HepG2 (cell line): ENCODE results near the gene MEGF6. TPM values are rescaled to one million over a fixed set of nuclear protein-coding genes. Genes with fewer than 3 reads are reported as not detected.

Experiments
- DNMT1 ChIP-seq: sonication (generic); formaldehyde crosslinking; IDR thresholded peaks from 2 replicates; pipeline ENCODE4 v1.5.1; 2020; ENCODE audit warnings: mild to moderate bottlenecking, missing genetic modification reagents
- EP300 ChIP-seq, 3 experiments: sonication (generic) in 1 of 3; formaldehyde crosslinking in 1 of 3; IDR thresholded peaks; 2 replicates each; pipeline versions ENCODE4 v1.5.1 to v1.6.1; 2011 to 2020; ENCODE audit warnings: low read depth in 2 of 3, low read length in 2 of 3, borderline replicate concordance in 1 of 3, improper control_type of control experiment in 1 of 3, mild to moderate bottlenecking in 1 of 3, missing genetic modification reagents in 1 of 3, moderate library complexity in 1 of 3
- SIN3A ChIP-seq: IDR thresholded peaks from 2 replicates; pipeline ENCODE4 v1.6.1; 2011; ENCODE audit warnings: low read depth, mild to moderate bottlenecking, control low read depth, low read length, borderline replicate concordance
- SMAD3 ChIP-seq: sonication (generic); formaldehyde crosslinking; IDR thresholded peaks from 2 replicates; pipeline ENCODE4 v1.4.0; 2020; ENCODE audit warnings: missing genetic modification reagents
- STAG1 ChIP-seq: sonication (generic); formaldehyde crosslinking; IDR thresholded peaks from 2 replicates; pipeline ENCODE4 v1.4.0; 2020; ENCODE audit warnings: missing genetic modification reagents
- ZNF142 ChIP-seq: sonication (generic); formaldehyde crosslinking; IDR thresholded peaks from 2 replicates; pipeline ENCODE4 v1.4.0; 2020; ENCODE audit warnings: missing genetic modification reagents
- ZNF572 ChIP-seq: sonication (generic); formaldehyde crosslinking; IDR thresholded peaks from 2 replicates; pipeline ENCODE4 v1.5.1; 2020; ENCODE audit warnings: mild to moderate bottlenecking, missing genetic modification reagents
- ZNF768 ChIP-seq: sonication (generic); formaldehyde crosslinking; IDR thresholded peaks from 2 replicates; pipeline ENCODE4 v1.4.0; 2020; ENCODE audit warnings: missing genetic modification reagents
- polyA plus RNA-seq, 8 experiments: library from polyadenylated mRNA; depleted of rRNA in 3 of 8; stranded (reverse) in 7 of 8; unstranded in 1 of 8; fragments of >200 nt; fragmentation: Illumina TruSeq in 4 of 8; extraction: Trizol in 4 of 8; gene quantifications; 2 replicates each; pipeline versions ENCODE4 v1.2.1 to v1.2.3, GENCODE V29; 2011 to 2016; ENCODE audit warnings: low read depth in 4 of 8, missing spikeins in 1 of 8, mixed read lengths in 1 of 8; ENCODE audit not compliant: insufficient read depth in 1 of 8
- total RNA-seq, 5 experiments: library from RNA; depleted of rRNA; stranded (reverse); fragments of >200 nt; fragmentation: Illumina TruSeq; extraction: Trizol; gene quantifications; 2 replicates each; pipeline ENCODE4 v1.2.3, GENCODE V29; 2016; ENCODE audit warnings: low read depth in 1 of 5
- TF ChIP-seq, protein P1 (sequence below), 2 experiments: fragments of 450-650 bp in 1 of 2; sonication (generic) in 1 of 2; formaldehyde crosslinking in 1 of 2; IDR thresholded peaks; 2 replicates each; pipeline versions ENCODE4 v1.6.1 to v1.8.0; 2016 to 2022; ENCODE audit warnings: antibody characterized with exemption in 1 of 2, mild to moderate bottlenecking in 1 of 2, missing genetic modification reagents in 1 of 2
- TF ChIP-seq, protein P2 (sequence below): sonication (generic); formaldehyde crosslinking; IDR thresholded peaks from 2 replicates; pipeline ENCODE4 v1.5.1; 2020; ENCODE audit warnings: mild to moderate bottlenecking, moderate library complexity, missing genetic modification reagents

The MEGF6 gene
- total and polyA plus RNA-seq, 2 of the 13 experiments (the other 11 are each of a cell fraction or from before 2014, with no cell fraction given) = 1.9 TPM

- TF ChIP-seq, protein P1, sequence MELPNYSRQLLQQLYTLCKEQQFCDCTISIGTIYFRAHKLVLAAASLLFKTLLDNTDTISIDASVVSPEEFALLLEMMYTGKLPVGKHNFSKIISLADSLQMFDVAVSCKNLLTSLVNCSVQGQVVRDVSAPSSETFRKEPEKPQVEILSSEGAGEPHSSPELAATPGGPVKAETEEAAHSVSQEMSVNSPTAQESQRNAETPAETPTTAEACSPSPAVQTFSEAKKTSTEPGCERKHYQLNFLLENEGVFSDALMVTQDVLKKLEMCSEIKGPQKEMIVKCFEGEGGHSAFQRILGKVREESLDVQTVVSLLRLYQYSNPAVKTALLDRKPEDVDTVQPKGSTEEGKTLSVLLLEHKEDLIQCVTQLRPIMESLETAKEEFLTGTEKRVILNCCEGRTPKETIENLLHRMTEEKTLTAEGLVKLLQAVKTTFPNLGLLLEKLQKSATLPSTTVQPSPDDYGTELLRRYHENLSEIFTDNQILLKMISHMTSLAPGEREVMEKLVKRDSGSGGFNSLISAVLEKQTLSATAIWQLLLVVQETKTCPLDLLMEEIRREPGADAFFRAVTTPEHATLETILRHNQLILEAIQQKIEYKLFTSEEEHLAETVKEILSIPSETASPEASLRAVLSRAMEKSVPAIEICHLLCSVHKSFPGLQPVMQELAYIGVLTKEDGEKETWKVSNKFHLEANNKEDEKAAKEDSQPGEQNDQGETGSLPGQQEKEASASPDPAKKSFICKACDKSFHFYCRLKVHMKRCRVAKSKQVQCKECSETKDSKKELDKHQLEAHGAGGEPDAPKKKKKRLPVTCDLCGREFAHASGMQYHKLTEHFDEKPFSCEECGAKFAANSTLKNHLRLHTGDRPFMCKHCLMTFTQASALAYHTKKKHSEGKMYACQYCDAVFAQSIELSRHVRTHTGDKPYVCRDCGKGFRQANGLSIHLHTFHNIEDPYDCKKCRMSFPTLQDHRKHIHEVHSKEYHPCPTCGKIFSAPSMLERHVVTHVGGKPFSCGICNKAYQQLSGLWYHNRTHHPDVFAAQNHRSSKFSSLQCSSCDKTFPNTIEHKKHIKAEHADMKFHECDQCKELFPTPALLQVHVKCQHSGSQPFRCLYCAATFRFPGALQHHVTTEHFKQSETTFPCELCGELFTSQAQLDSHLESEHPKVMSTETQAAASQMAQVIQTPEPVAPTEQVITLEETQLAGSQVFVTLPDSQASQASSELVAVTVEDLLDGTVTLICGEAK (IDR thresholded peaks at IDR 0.05) = no peak
- TF ChIP-seq, protein P1 (CRISPR knock-in tag; IDR thresholded peaks at IDR 0.05) = no peak
- TF ChIP-seq, protein P2, sequence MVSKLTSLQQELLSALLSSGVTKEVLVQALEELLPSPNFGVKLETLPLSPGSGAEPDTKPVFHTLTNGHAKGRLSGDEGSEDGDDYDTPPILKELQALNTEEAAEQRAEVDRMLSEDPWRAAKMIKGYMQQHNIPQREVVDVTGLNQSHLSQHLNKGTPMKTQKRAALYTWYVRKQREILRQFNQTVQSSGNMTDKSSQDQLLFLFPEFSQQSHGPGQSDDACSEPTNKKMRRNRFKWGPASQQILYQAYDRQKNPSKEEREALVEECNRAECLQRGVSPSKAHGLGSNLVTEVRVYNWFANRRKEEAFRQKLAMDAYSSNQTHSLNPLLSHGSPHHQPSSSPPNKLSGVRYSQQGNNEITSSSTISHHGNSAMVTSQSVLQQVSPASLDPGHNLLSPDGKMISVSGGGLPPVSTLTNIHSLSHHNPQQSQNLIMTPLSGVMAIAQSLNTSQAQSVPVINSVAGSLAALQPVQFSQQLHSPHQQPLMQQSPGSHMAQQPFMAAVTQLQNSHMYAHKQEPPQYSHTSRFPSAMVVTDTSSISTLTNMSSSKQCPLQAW (CRISPR knock-in tag) = peak; percentile 78
- TF ChIP-seq SMAD3 (CRISPR knock-in tag) (no peak; the same call in 1 of the 2 replicates), DNMT1 (no peak), SIN3A (peak; percentile 52; the same call in 1 of the 2 replicates), STAG1 (peak; percentile 87), EP300 (IDR thresholded peaks at IDR 0.05; ENCODE audit: low read depth in 2 of 2, low read length in 2 of 2) (peak in 1 of 2 experiments; percentile 80; a peak in 2 of 4 replicates), EP300 (CRISPR knock-in tag; IDR thresholded peaks at IDR 0.05; ENCODE audit: borderline replicate concordance) (no peak; the same call in 1 of the 2 replicates), ZNF142 (CRISPR knock-in tag) (peak; percentile 82), ZNF768 (CRISPR knock-in tag) (peak; percentile 37; the same call in 1 of the 2 replicates), ZNF572 (CRISPR knock-in tag) (peak; percentile 84; the same call in 1 of the 2 replicates)
These were observed 139.8 kb downstream of the MEGF6 start (continued) for GRCh38 chr1:3471356-3472087.
